NCI-H2171 (cell line): ENCODE measurements around the gene CHD9.
"Not testable (repeated sequence)": the region's sequence is repeated elsewhere in the genome, so short reads cannot be mapped to it uniquely, and the experiment has no call there.

Source experiments
- DNase-seq: peaks from one replicate; lab custom pipeline; 2025; lab: John Stamatoyannopoulos, UW

CHD9 gene, protein sequence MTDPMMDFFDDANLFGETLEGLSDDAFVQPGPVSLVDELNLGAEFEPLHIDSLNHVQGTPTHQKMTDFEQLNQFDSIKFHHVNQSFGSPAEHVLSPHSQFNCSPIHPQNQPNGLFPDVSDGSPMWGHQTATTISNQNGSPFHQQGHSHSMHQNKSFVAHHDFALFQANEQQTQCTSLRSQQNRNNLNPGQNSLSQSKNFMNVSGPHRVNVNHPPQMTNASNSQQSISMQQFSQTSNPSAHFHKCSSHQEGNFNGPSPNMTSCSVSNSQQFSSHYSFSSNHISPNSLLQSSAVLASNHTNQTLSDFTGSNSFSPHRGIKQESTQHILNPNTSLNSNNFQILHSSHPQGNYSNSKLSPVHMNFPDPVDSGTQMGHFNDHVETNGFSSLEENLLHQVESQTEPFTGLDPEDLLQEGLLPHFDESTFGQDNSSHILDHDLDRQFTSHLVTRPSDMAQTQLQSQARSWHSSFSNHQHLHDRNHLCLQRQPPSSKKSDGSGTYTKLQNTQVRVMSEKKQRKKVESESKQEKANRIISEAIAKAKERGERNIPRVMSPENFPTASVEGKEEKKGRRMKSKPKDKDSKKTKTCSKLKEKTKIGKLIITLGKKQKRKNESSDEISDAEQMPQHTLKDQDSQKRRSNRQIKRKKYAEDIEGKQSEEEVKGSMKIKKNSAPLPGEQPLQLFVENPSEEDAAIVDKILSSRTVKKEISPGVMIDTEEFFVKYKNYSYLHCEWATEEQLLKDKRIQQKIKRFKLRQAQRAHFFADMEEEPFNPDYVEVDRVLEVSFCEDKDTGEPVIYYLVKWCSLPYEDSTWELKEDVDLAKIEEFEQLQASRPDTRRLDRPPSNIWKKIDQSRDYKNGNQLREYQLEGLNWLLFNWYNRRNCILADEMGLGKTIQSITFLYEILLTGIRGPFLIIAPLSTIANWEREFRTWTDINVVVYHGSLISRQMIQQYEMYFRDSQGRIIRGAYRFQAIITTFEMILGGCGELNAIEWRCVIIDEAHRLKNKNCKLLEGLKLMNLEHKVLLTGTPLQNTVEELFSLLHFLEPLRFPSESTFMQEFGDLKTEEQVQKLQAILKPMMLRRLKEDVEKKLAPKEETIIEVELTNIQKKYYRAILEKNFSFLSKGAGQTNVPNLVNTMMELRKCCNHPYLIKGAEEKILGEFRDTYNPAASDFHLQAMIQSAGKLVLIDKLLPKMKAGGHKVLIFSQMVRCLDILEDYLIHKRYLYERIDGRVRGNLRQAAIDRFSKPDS (N-terminal part only)

GRCh38 chr16:53054670-53055485 is at the start of gene CHD9:
Gene CHD9, plus strand, starts transcription at chr16:53054991. Its CDS starts 101,099 bp downstream, at chr16:53156090.
- peak; percentile 86 for DNase-seq

DNA sequence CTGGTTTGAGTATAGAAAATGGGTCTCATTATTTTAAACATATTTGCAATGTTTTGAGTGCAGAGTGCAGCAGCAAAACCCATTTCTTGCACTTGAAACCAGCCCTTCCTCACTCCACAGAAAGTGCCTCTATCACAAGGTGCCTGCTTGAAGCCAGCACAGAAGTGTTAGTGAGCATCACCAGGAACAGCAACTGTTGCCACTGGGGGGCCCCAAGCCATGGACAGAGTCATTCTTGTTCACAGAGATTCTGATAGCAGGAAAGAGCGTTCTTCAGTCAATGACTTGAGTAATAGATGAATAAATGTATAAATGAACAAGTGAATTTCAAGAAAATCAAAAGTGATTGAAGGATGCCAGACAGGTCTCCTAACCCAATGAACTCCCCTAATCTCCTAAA is 47.7 kb upstream of the CHD9 start:
- no peak for DNase-seq

- DNase-seq: no peak
These were observed 40.5 kb upstream of the CHD9 start for GRCh38 chr16:53014287-53014686.

DNA sequence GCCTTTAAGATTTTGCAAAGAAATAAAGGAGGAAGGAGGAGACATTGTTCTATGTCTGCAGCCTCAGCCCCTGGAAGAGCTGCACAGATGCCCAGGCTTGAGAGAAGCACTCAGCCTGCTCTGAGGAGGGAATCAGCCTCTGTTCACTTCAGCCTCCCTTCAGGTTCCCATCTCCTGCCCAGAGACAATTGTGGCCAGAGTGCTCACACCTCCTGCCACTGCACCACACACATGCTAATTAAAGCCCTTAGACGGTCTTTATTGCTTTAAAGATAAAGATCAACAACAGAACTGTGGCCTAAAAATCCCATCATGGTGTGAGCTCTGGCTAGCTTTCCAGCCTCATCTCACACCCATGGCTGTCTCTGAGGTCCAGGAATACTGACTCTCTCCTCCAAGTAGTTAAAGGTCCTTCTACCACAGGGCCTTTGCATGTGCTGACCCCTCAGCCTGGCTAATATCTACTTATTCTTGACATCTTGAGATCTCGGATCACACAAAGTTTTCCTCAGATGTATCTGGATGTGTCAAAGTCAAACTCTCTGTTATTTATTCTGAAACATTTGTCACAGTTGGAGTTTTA is 35.9 kb upstream of the CHD9 start:
- DNase-seq: no peak

GRCh38 chr16:53022374-53022773 is 32.4 kb upstream of the CHD9 start:
- peak; percentile 57 for DNase-seq

GRCh38 chr16:53024045-53024444 is 30.7 kb upstream of the CHD9 start:
- no peak for DNase-seq

DNA sequence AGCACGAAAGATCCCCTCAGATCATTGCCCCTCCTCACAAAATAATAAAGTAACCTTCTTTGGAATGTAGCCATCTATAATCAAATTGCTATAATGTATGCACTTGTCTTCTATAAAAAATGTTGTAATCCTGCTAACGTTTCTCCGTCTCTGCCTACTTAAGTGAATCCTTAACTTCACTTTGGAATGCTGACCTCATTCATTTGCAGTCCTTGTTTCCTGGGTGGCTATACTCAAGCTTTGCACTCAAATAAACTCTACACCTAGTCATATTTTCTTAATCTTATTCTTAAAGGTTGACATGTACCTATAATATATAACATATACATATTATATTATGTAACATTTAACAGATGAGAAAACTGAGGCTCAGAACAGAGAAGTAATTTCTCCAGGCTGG is 24.8 kb upstream of the CHD9 start:
- DNase-seq: no peak

GRCh38 chr16:53031323-53031942 is 23.4 kb upstream of the CHD9 start:
- DNase-seq: no peak

GRCh38 chr16:53034306-53034705 is 20.5 kb upstream of the CHD9 start:
- no peak for DNase-seq

DNA sequence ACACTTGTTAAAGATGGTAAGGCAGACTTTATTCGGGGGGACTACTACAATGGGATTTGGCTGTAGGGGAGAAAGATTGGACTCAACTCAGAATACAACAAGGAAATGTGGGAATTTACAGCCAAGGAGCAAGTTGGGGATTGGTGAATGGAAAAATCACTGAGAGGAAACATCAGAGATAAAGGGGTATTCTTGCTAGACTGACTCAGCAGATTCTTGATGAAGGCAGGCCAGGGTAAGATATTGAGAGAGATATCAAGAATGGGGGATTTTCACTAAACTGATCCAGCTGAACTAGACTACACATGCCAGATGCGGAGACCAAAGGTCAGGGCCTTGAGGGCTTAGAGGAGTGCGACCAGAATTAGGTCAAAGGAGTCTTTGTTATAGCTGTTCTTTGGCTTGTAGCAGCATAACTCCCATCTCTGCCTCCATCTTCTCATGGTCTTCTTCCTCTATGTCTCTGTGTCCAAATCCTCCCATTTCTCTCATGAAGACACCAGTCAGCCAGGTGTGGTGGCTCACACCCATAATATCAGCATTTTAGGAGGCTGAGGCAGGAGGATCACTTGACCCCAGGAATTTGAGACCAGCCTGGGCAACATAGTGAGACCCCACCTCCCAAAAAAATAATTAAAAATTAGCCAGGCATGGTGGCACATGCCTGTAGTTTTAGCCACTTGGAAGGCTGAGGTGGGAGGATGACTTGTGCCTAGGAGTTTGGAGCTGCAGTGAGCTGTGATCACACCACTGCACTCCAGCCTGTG is 19.4 kb upstream of the CHD9 start:
- DNase-seq: no peak

DNA sequence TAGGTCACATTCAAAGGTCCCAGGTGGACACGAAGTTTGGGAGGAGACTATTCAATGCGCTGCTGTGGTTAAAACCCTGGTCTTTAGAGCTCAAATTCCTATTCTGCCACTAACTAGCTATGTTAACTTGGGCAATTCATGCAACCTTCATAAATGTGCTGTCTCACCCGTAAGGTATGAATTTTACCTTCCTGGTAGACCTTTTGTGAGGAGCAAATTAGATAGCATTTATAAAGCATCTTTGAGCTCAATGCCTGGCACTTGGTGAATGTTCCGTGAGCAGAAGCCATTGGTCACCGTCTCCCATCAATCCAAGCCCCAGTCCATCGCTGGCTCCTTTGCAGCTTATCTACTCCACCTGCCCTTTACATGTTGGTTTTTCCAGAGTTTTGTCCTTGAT is 18.7 kb upstream of the CHD9 start:
- DNase-seq: no peak

DNA sequence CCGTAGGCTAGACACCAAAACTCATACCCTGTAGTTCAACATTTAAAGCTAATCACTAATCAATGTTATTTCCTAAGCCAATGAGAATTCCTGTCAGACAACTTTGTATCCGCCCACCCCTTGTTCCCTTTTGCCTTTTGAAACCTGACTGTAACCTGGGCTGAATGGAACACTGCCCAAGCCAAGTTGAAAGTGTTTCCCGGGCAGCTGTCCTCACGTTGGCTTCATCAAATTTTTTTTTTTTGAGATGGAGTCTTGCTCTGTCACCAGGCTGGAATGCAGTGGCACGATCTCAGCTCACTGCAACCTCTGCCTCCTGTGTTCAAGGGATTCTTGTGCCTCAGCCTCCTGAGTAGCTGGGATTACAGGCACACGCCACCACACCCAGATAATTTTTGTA is 18.1 kb upstream of the CHD9 start:
- DNase-seq: not testable (repeated sequence)

GRCh38 chr16:53040788-53041187 is 14.0 kb upstream of the CHD9 start:
- no peak for DNase-seq

DNA sequence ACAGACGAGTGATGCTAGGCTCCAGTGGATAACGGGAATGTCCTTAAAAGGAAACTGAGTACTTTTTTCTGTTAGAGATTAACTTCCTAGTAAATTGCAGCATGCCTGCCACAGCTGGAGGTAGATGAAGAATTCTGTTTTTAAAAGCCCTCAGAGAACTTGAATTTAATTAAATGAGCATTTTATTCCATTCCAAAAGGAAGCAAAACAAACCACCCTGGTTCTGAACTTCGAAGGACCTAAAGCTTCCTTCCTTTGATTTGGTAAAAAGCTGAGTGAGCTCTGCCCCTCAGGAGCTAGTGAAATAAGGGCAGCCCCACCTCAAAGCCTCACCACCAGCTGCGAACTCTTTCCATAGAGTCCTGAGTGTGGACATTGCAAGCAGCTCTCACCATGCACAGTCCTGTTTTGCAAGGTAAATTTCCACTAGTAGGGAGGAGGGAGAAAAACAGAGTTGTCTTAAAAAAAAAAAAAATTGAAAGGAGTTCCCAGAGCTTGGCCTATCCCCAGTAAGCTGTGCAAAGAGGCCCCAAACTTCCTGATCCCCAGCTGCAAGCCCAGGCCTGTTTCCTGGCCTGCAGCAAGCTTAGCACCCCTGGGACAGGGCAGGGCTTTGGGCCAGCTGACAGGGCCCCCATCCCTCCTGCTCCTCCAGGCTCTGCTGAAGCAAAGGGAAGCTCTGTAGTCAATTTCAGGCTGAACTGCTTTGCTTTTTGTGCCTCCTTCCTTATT is 13.3 kb upstream of the CHD9 start:
- peak; percentile 87 for DNase-seq

DNA sequence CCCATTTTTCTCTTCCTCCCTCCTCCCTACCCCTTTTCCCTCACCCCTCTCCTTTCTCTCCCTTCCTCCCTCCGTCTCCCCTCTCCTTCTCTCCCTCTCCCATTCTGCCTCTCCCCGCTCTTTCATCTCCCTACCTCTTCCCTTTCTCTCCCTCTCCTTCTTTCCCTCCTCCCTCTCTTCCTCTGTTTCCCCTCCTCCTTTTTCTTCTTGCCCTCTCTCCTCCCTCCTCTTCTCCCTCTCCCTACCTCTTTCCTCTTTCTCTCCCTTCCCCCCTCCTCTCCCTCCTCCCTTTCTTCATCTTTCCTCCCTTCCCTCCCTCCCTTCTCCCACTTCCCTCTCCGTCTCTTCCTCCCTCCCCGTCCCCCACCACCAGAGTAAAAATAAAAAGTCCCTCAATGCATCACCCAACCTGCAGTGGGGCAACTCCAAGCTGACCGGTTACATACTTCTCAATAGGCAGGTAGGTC is 12.5 kb upstream of the CHD9 start:
- DNase-seq: no peak

DNA sequence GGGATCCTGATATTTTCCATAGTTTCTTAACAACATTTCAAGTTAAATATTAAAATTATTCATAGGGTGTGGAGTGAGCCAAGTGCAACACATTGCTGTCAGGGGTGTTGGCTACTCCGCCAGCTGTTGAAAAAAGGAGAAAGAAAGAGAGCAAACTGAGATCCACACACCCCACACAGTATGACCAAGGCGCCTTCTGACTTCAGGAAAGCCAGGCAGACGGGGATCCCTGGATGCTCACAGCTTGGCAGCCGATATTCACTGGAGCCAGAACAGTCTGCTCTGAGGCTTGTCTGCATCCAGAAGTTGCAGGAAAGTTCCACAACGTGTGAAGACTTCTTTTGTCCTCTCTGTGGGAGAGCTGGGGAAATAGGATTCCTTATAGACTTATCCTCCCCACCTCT is 11.4 kb upstream of the CHD9 start:
- no peak for DNase-seq

GRCh38 chr16:53043986-53044601 is 10.7 kb upstream of the CHD9 start:
- no peak for DNase-seq
